SU-DHL-6 (cell line): ENCODE measurements around the gene A2ML1.
"Not testable (repeated sequence)": the region's sequence is repeated elsewhere in the genome, so short reads cannot be mapped to it uniquely, and the experiment has no call there.

ENCODE experiments used
- CTCF ChIP-seq: fragments of 200-600 bp; sonication (generic); IDR thresholded peaks from one replicate; pipeline ENCODE4 v1.5.1; 2017; ENCODE audit warnings: antibody characterized with exemption, mild to moderate bottlenecking, low read length, moderate library complexity; ENCODE audit not compliant: insufficient read depth, poor library complexity, severe bottlenecking
- EZH2phosphoT487 ChIP-seq: fragments of 200-600 bp; sonication (generic), shearing (Covaris generic); conservative IDR thresholded peaks from 2 replicates; pipeline ENCODE4 v1.6.1; 2018; ENCODE audit warnings: mild to moderate bottlenecking, antibody characterized with exemption, low read length, moderate library complexity, mixed read lengths

- not testable (repeated sequence) for TF ChIP-seq CTCF, EZH2phosphoT487
These were observed 12.3 kb upstream of the A2ML1 start for GRCh38 chr12:8810112-8810511.
